Esophagus muscularis mucosa (tissue), 4 donors: ENCODE results near the gene CCDC141. TPM values are rescaled to one million over a fixed set of nuclear protein-coding genes. Genes with fewer than 3 reads are reported as not detected.

ENCODE experiments used
- DNase-seq: peaks from one replicate; pipeline ENCODE4 v3.0.0-alpha.2; 2017; ENCODE audit errors: extremely low spot score
- H3K27ac ChIP-seq, 4 donors: fragments of 200-600 bp; sonication (generic); replicated peaks in 1 of 4; 1 replicate in 3 of 4; 2 replicates in 1 of 4; pipeline ENCODE4 v1.5.1; 2016 to 2019; ENCODE audit warnings: mild to moderate bottlenecking in 1 of 4
- H3K27me3 ChIP-seq, 4 donors: fragments of 200-600 bp; sonication (generic); one replicate each; pipeline versions ENCODE4 v1.5.1 to v1.6.0; 2016 to 2019
- H3K36me3 ChIP-seq, 4 donors: fragments of 200-600 bp; sonication (generic); one replicate each; pipeline ENCODE4 v1.5.1; 2016 to 2019
- H3K4me1 ChIP-seq, 4 donors: fragments of 200-600 bp; sonication (generic); one replicate each; pipeline ENCODE4 v1.5.1; 2016 to 2019
- H3K4me3 ChIP-seq, 4 donors: fragments of 200-600 bp; sonication (generic); 1 replicate in 2 of 4; 2 replicates in 2 of 4; pipeline ENCODE4 v1.5.1; 2016 to 2019; ENCODE audit warnings: mild to moderate bottlenecking in 4 of 4, moderate library complexity in 1 of 4
- H3K9me3 ChIP-seq, 4 donors: fragments of 200-600 bp; sonication (generic); 1 replicate in 3 of 4; 2 replicates in 1 of 4; pipeline ENCODE4 v1.5.1; 2016 to 2019
- CTCF ChIP-seq, 3 experiments: fragments of 200-600 bp in 2 of 3; fragments of 450-650 bp in 1 of 3; sonication (generic) in 2 of 3; IDR thresholded peaks; one replicate each; pipeline ENCODE4 v1.5.1; 2017 to 2019; ENCODE audit warnings: antibody characterized with exemption in 3 of 3, mild to moderate bottlenecking in 2 of 3, moderate library complexity in 1 of 3
- EP300 ChIP-seq: sonication (generic); formaldehyde crosslinking; IDR thresholded peaks from one replicate; pipeline ENCODE4 v1.6.1; 2017; ENCODE audit warnings: antibody characterized with exemption
- POLR2A ChIP-seq: fragments of 450-650 bp; IDR thresholded peaks from one replicate; pipeline ENCODE4 v1.6.1; 2017; ENCODE audit warnings: antibody characterized with exemption, moderate library complexity, mild to moderate bottlenecking, low read depth
- POLR2AphosphoS5 ChIP-seq, 2 donors: sonication (generic); formaldehyde crosslinking; IDR thresholded peaks; one replicate each; pipeline ENCODE4 v1.6.1; 2017; ENCODE audit warnings: antibody characterized with exemption in 2 of 2
- WGBS: methylation state at CpG from one replicate; pipeline ENCODE4 v1.1.5; 2018; 5-methylcytosine and 5-hydroxymethylcytosine counted together
- intact Hi-C: fragments of 100-400 bp; cut with DNase I; formaldehyde crosslinking; loops from one replicate; pipeline ENCODE4 v1.15.1; 2023
- total RNA-seq, 4 donors: library from RNA; depleted of rRNA; stranded (reverse); fragments of >200 nt; gene quantifications; one replicate each; pipeline versions ENCODE4 v1.1.0 to v1.2.1, GENCODE V29; 2016

The CCDC141 gene
- total RNA-seq, 4 donors from 2014 or later = 2.7 to 8.7 (median 4.1) TPM

- no peaks in the 10 kb centered on the region for H3K36me3 ChIP-seq
- DNase-seq = no peak
- H3K4me3 ChIP-seq = no peak overlapping the region
- no peak for TF ChIP-seq CTCF (IDR thresholded peaks at IDR 0.05)
- no peak for TF ChIP-seq POLR2A
- no peak for TF ChIP-seq POLR2AphosphoS5 (IDR thresholded peaks at IDR 0.05)
- TF ChIP-seq EP300 = no peak
- no peaks in the 10 kb centered on the region for H3K27me3 ChIP-seq
- intact Hi-C loops = no loop called here
- 76% methylated on average over 5 of the region's 5 CpGs for WGBS
- H3K4me1 ChIP-seq = no peaks in the 10 kb centered on the region
- no peak overlapping the region for H3K27ac ChIP-seq
- no peaks in the 10 kb centered on the region for H3K9me3 ChIP-seq
Measured at GRCh38 chr2:179022685-179023084, 27.3 kb downstream of the CCDC141 start.

GRCh38 chr2:179021258-179021657, 28.7 kb downstream of the CCDC141 start:
- TF ChIP-seq CTCF (IDR thresholded peaks at IDR 0.05) = no peak
- TF ChIP-seq POLR2AphosphoS5 (IDR thresholded peaks at IDR 0.05) = no peak
- no peak for TF ChIP-seq EP300
- no peak for TF ChIP-seq POLR2A
- Histone ChIP-seq H3K9me3 (no peaks in the 10 kb centered on the region), H3K36me3 (no peaks in the 10 kb centered on the region), H3K4me1 (no peaks in the 10 kb centered on the region), H3K4me3 (no peak overlapping the region), H3K27ac (no peak overlapping the region), H3K27me3 (no peaks in the 10 kb centered on the region)
- intact Hi-C loops = no loop called here
- DNase-seq = no peak
- 77% methylated on average over 2 of the region's 2 CpGs for WGBS

GRCh38 chr2:179020156-179020750, 29.7 kb downstream of the CCDC141 start:
- TF ChIP-seq POLR2AphosphoS5 (IDR thresholded peaks at IDR 0.05) (no peak), CTCF (IDR thresholded peaks at IDR 0.05) (peak in 1 of 3 experiments; percentile 19), EP300 (no peak), POLR2A (no peak)
- Histone ChIP-seq H3K36me3 (no peaks in the 10 kb centered on the region), H3K27me3 (no peaks in the 10 kb centered on the region), H3K27ac (no peak overlapping the region), H3K4me1 (no peaks in the 10 kb centered on the region), H3K9me3 (no peaks in the 10 kb centered on the region), H3K4me3 (no peak overlapping the region)
- 33% methylated on average over 3 of the region's 3 CpGs for WGBS
- no peak for DNase-seq
- intact Hi-C loops = no loop called here

- WGBS = 92% methylated on average over 5 of the region's 5 CpGs
- intact Hi-C loops = no loop called here
Measured at GRCh38 chr2:179019260-179019659, 30.7 kb downstream of the CCDC141 start.

More at GRCh38 chr2:179019260-179019659, 30.7 kb downstream of the CCDC141 start:
- DNase-seq = no peak
- Histone ChIP-seq H3K4me3 (no peak overlapping the region), H3K36me3 (no peaks in the 10 kb centered on the region), H3K27me3 (no peaks in the 10 kb centered on the region), H3K9me3 (no peaks in the 10 kb centered on the region), H3K4me1 (no peaks in the 10 kb centered on the region), H3K27ac (no peak overlapping the region)
- no peak for TF ChIP-seq POLR2AphosphoS5 (IDR thresholded peaks at IDR 0.05)
- no peak for TF ChIP-seq EP300
- TF ChIP-seq CTCF (IDR thresholded peaks at IDR 0.05) = no peak
- no peak for TF ChIP-seq POLR2A
